Activated CD4-positive, alpha-beta T cell treated with anti-CD3 and anti-CD28 coated beads, Interleukin-2, amount 10 ng/mL, durations not matched to agents 24 days and 14 days (primary cell): Measurements from ENCODE around the gene RGPD6. TPM values are rescaled to one million over a fixed set of nuclear protein-coding genes. Genes with fewer than 3 reads are reported as not detected.
"Not testable (repeated sequence)": the region's sequence is repeated elsewhere in the genome, so short reads cannot be mapped to it uniquely, and the experiment has no call there.

Experiments
- DNase-seq: peaks from one replicate; pipeline ENCODE4 v3.0.0; 2022
- H3K27ac Mint-ChIP-seq: one replicate; pipeline ENCODE4 v1.8.0; 2022; ENCODE audit warnings: mild to moderate bottlenecking, mixed read lengths
- H3K27me3 Mint-ChIP-seq: one replicate; pipeline ENCODE4 v1.8.0; 2022; ENCODE audit warnings: mixed read lengths
- H3K36me3 Mint-ChIP-seq: one replicate; pipeline ENCODE4 v1.8.0; 2022; ENCODE audit warnings: low read depth, mild to moderate bottlenecking, mixed read lengths
- H3K4me1 Mint-ChIP-seq: one replicate; pipeline ENCODE4 v1.8.0; 2021; ENCODE audit warnings: mixed read lengths
- H3K4me3 Mint-ChIP-seq: one replicate; pipeline ENCODE4 v1.8.0; 2022; ENCODE audit warnings: mild to moderate bottlenecking, moderate library complexity, mixed read lengths
- H3K9me3 Mint-ChIP-seq: one replicate; pipeline ENCODE4 v1.8.0; 2021; ENCODE audit warnings: mixed read lengths
- intact Hi-C: fragments of 100-400 bp; cut with micrococcal nuclease; formaldehyde crosslinking; loops from one replicate; pipeline ENCODE4 v1.15.1; 2023
- total RNA-seq: library from RNA; stranded (reverse); gene quantifications from 2 replicates; pipeline ENCODE4 v1.2.3, GENCODE V29; 2022

The RGPD6 gene
- total RNA-seq, 1 donor from 2014 or later: 16.9 TPM

DNA sequence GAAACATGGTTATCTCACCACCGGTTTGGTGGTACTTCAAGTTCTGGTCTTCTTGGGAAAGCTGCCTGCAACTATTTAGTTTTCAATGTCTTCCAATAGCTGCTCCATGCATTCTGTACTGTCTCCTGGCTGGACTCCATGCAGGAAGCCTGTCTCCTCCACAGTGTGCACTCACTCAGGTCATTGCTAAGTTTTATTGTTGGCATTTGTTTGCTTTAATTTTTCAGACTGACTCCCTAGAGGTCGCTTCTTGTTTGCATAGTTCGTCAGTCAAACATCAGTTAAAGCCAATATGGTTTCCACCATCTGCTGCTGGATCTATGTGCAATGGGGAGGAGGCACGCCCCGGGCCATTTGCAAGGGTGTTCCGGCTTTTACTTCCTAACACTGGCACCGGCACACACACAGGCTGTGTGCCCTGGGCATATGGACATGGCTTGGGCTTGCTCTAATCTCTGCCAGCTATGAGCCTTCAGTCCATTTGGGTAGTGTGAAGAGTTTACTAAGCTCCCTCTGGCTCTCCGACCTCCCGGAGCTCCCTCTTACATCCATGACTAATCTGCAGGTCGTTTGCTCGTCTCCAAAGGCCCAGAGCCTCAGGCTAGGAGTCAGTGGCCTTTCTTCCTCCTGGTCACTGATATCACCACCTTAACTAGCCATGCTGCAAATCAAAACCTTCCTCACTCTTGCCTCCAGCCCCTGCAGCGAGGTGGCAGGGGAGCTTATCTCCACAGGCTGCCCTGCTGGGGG, 2.4 kb upstream of the RGPD6 start:
- H3K4me1 Mint-ChIP-seq, DNase-seq, H3K9me3 Mint-ChIP-seq, H3K27ac Mint-ChIP-seq, H3K27me3 Mint-ChIP-seq, intact Hi-C loops, H3K4me3 Mint-ChIP-seq, H3K36me3 Mint-ChIP-seq: not testable (repeated sequence)

- H3K9me3 Mint-ChIP-seq, DNase-seq, H3K4me3 Mint-ChIP-seq, H3K4me1 Mint-ChIP-seq, H3K27ac Mint-ChIP-seq, intact Hi-C loops, H3K27me3 Mint-ChIP-seq, H3K36me3 Mint-ChIP-seq: not testable (repeated sequence)
These were observed 1.4 kb upstream of the RGPD6 start for GRCh38 chr2:110578429-110578828.

GRCh38 chr2:110499755-110500377, 77.2 kb downstream of the RGPD6 start:
- H3K27ac Mint-ChIP-seq, H3K27me3 Mint-ChIP-seq, H3K36me3 Mint-ChIP-seq, H3K4me3 Mint-ChIP-seq, H3K9me3 Mint-ChIP-seq, intact Hi-C loops, DNase-seq, H3K4me1 Mint-ChIP-seq: not testable (repeated sequence)

DNA sequence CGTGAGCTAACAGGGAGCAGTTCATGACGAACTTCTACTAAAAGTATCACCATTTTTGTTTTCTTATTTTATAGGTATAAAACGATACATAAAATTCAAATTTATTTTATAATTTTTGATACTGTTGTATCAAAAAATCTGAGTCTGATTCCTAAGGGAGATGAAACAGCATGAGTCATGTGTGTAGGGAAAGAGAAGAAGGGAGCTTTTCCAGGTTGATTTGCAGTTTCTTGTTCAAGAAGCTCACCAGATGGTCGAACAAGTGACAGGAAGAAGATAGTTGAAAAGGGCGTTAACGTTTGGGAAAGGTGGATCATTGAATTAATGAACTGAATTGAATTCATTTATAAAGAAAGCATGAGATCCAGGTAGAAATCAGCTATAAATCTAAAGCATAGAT, 81.0 kb downstream of the RGPD6 start:
- H3K9me3 Mint-ChIP-seq, DNase-seq, H3K36me3 Mint-ChIP-seq, H3K27ac Mint-ChIP-seq, H3K4me1 Mint-ChIP-seq, intact Hi-C loops, H3K27me3 Mint-ChIP-seq, H3K4me3 Mint-ChIP-seq: not testable (repeated sequence)

DNA sequence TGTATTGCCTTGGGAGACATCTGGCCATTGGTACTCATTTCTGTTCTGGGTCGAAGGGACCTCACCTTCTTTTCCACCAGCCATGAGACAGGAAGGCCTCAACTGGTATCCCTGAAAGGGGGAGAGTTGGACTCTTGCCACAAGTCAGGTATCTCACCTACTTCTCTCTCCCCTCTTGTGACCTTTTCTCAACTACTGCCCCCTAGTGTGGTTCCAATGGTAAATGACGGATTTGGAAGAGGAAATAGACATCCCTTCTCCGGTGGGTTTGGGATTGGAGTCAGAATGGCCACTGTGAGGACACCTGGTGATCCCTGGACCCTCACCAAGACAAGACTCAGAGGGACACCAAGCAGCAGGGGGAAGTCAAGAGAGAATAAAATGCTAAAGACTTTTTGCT, 82.5 kb downstream of the RGPD6 start:
- H3K4me1 Mint-ChIP-seq, H3K36me3 Mint-ChIP-seq, H3K4me3 Mint-ChIP-seq, H3K27ac Mint-ChIP-seq, H3K9me3 Mint-ChIP-seq, intact Hi-C loops, H3K27me3 Mint-ChIP-seq, DNase-seq: not testable (repeated sequence)

DNA sequence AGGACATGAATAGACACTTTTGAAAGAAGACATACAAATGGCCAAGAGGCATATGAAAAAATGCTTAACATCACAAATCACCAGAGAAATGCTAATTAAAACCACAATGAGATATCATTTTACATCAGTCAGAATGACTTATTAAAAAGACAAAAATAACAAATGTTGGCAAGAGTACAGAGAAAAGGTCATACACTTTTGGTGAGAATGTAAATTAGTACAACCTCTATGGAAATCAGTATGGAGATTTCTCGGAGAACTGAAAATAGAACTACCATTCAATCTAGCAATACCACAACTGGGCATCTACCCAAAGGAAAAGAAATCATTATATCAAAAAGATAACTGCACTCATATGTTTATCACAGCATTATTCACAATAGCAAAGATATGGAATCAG, 88.0 kb downstream of the RGPD6 start:
- not testable (repeated sequence) for H3K36me3 Mint-ChIP-seq

DNA sequence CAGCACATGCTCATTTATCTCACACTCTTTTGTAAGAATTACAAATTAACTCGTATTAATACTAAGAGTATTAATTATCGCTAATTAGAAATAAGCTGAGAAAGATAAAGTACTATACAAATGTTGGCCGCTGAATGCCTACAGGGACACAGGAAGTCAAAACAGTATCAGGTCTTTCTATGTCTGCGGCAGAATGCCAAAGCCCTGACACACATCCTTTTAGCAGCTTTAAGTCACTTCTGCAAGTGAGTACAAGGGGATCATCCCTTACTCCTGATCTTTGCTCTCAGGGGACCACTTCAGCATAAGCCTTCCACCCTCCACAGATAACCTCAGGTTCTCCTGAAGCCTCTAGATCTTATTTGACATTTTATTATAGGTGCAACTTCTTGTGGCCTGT, 94.3 kb downstream of the RGPD6 start:
- not testable (repeated sequence) for H3K27me3 Mint-ChIP-seq

More for the DNA sequence above, 88.0 kb downstream of the RGPD6 start:
- H3K27ac Mint-ChIP-seq, H3K4me1 Mint-ChIP-seq, DNase-seq, intact Hi-C loops, H3K4me3 Mint-ChIP-seq, H3K27me3 Mint-ChIP-seq, H3K9me3 Mint-ChIP-seq: not testable (repeated sequence)

GRCh38 chr2:110481200-110481599, 95.8 kb downstream of the RGPD6 start:
- H3K4me3 Mint-ChIP-seq, H3K27ac Mint-ChIP-seq, H3K4me1 Mint-ChIP-seq, DNase-seq, intact Hi-C loops, H3K36me3 Mint-ChIP-seq, H3K9me3 Mint-ChIP-seq, H3K27me3 Mint-ChIP-seq: not testable (repeated sequence)

More for the DNA sequence above, 94.3 kb downstream of the RGPD6 start:
- H3K27ac Mint-ChIP-seq, DNase-seq, H3K9me3 Mint-ChIP-seq, intact Hi-C loops, H3K4me1 Mint-ChIP-seq, H3K4me3 Mint-ChIP-seq, H3K36me3 Mint-ChIP-seq: not testable (repeated sequence)

- H3K9me3 Mint-ChIP-seq, H3K27ac Mint-ChIP-seq, H3K4me1 Mint-ChIP-seq, intact Hi-C loops, H3K36me3 Mint-ChIP-seq, H3K27me3 Mint-ChIP-seq, H3K4me3 Mint-ChIP-seq, DNase-seq: not testable (repeated sequence)
These were observed 96.9 kb downstream of the RGPD6 start for GRCh38 chr2:110480084-110480483.

DNA sequence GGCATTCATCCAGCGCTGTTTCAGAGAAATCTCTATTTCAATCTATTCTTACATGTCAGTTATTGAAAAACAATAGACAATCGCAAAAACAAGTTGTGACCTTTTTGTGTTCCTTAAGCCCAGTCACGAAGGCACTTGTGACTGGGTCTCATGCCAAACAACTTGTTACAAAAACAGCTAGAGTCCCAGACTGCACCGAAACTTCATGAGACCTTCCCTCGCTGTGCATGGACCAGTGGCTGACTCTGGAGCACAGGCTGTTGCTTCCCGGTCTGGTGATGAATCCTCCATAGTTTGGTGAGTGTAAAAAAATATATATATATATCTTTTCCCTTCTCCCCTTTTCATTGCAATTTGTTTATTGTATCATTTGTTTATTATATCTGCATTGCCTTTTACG, 99.7 kb downstream of the RGPD6 start:
- H3K27me3 Mint-ChIP-seq, H3K4me3 Mint-ChIP-seq, H3K9me3 Mint-ChIP-seq, H3K4me1 Mint-ChIP-seq, intact Hi-C loops, H3K27ac Mint-ChIP-seq, H3K36me3 Mint-ChIP-seq, DNase-seq: not testable (repeated sequence)

DNA sequence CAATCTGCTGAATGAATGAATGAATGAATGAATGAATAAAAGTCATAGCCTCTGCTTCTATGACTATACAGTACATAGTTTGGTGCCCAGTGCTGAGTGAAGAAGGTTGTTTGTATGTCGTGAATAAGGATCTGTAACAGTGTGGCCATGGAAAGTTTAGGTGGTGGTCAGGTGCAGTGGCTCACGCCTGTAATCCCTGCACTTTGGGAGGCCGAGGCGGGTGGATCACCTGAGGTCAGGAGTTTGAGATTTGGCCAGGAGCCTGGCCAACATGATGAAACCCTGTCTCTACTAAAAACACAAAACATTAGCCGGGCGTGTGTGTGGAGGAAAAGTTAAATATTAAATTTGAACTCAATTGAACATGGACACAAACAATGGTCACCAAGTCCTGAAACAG, 100.1 kb downstream of the RGPD6 start:
- H3K36me3 Mint-ChIP-seq, H3K27ac Mint-ChIP-seq, DNase-seq, H3K27me3 Mint-ChIP-seq, intact Hi-C loops, H3K4me1 Mint-ChIP-seq, H3K4me3 Mint-ChIP-seq, H3K9me3 Mint-ChIP-seq: not testable (repeated sequence)

- H3K27ac Mint-ChIP-seq, H3K9me3 Mint-ChIP-seq, H3K4me3 Mint-ChIP-seq, H3K4me1 Mint-ChIP-seq, DNase-seq, intact Hi-C loops, H3K36me3 Mint-ChIP-seq, H3K27me3 Mint-ChIP-seq: not testable (repeated sequence)
These were observed 101.2 kb downstream of the RGPD6 start for GRCh38 chr2:110475627-110476359.

GRCh38 chr2:110474898-110475297, 102.1 kb downstream of the RGPD6 start:
- intact Hi-C loops, H3K27ac Mint-ChIP-seq, H3K36me3 Mint-ChIP-seq, H3K27me3 Mint-ChIP-seq, DNase-seq, H3K4me3 Mint-ChIP-seq, H3K4me1 Mint-ChIP-seq, H3K9me3 Mint-ChIP-seq: not testable (repeated sequence)

GRCh38 chr2:110473059-110473358, 104.0 kb downstream of the RGPD6 start:
- H3K36me3 Mint-ChIP-seq, intact Hi-C loops, H3K27ac Mint-ChIP-seq: not testable (repeated sequence)

More at GRCh38 chr2:110473059-110473358, 104.0 kb downstream of the RGPD6 start:
- H3K27me3 Mint-ChIP-seq, H3K4me1 Mint-ChIP-seq, H3K9me3 Mint-ChIP-seq, H3K4me3 Mint-ChIP-seq, DNase-seq: not testable (repeated sequence)
